Glutamatergic neuron (in vitro differentiated cells): Measurements from ENCODE around the gene OR2Y1. TPM values are rescaled to one million over a fixed set of nuclear protein-coding genes. Genes with fewer than 3 reads are reported as not detected.

ENCODE experiments used
- DNase-seq: peaks from one replicate; pipeline ENCODE4 v3.0.0; 2022
- H3K27ac Mint-ChIP-seq: one replicate; pipeline ENCODE4 v1.8.0; 2020; ENCODE audit warnings: mild to moderate bottlenecking, mixed read lengths, inconsistent platforms; ENCODE audit not compliant: unreplicated experiment
- H3K27me3 Mint-ChIP-seq: one replicate; pipeline ENCODE4 v1.8.0; 2020; ENCODE audit warnings: mild to moderate bottlenecking, moderate library complexity, mixed read lengths, inconsistent platforms; ENCODE audit not compliant: unreplicated experiment
- H3K36me3 Mint-ChIP-seq: one replicate; pipeline ENCODE4 v1.8.0; 2020; ENCODE audit warnings: mild to moderate bottlenecking, mixed read lengths, inconsistent platforms; ENCODE audit not compliant: unreplicated experiment
- H3K4me1 Mint-ChIP-seq: one replicate; pipeline ENCODE4 v1.8.0; 2020; ENCODE audit warnings: mild to moderate bottlenecking, low read depth, mixed read lengths, inconsistent platforms; ENCODE audit not compliant: unreplicated experiment
- H3K4me3 Mint-ChIP-seq: one replicate; pipeline ENCODE4 v1.8.0; 2020; ENCODE audit warnings: mild to moderate bottlenecking, mixed read lengths, inconsistent platforms; ENCODE audit not compliant: unreplicated experiment
- H3K9me3 Mint-ChIP-seq: one replicate; pipeline ENCODE4 v1.8.0; 2020; ENCODE audit warnings: mild to moderate bottlenecking, moderate library complexity, mixed read lengths, inconsistent platforms; ENCODE audit not compliant: unreplicated experiment
- total RNA-seq: library from RNA; stranded (reverse); fragmentation: NEBNext Ultra II Directional; extraction: Animal tissue kit (Norgen Biotek cat#: 25700); gene quantifications from one replicate; pipeline ENCODE4 v1.2.1, GENCODE V29; 2021; ENCODE audit not compliant: unreplicated experiment
- TF ChIP-seq, protein P1 (sequence below): fragments of 200-600 bp; sonication (generic); IDR thresholded peaks from one replicate; pipeline ENCODE4 v1.5.0; 2021; ENCODE audit not compliant: partially characterized antibody, unreplicated experiment

OR2Y1 gene
- total RNA-seq, 1 donor from 2014 or later = not detected

DNA sequence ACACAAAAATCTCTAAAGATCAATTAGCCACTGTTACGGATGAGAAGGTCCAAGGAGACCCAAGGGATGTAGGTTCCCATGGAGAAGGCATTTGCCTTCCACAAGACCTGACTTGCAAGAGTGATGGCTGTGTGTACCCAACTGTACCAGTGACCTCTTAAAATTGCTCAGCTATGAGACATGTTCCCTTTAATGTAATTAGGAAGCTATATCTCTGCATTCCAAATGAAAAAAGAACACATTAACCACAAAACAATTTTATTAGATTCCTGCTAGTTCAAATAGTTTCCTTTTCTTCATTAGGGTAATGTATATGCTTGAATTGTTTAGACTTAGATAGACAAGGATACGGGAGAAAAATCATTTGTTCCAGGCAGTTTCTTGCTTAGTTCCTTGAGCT is 3.3 kb downstream of the OR2Y1 start:
- Mint-ChIP-seq H3K4me3 (no peak overlapping the region), H3K36me3 (no peaks in the 10 kb centered on the region), H3K27me3 (peaks cover 2% of the 10 kb centered on the region), H3K27ac (no peak overlapping the region), H3K9me3 (no peaks in the 10 kb centered on the region), H3K4me1 (no peaks in the 10 kb centered on the region)
- TF ChIP-seq, protein P1, sequence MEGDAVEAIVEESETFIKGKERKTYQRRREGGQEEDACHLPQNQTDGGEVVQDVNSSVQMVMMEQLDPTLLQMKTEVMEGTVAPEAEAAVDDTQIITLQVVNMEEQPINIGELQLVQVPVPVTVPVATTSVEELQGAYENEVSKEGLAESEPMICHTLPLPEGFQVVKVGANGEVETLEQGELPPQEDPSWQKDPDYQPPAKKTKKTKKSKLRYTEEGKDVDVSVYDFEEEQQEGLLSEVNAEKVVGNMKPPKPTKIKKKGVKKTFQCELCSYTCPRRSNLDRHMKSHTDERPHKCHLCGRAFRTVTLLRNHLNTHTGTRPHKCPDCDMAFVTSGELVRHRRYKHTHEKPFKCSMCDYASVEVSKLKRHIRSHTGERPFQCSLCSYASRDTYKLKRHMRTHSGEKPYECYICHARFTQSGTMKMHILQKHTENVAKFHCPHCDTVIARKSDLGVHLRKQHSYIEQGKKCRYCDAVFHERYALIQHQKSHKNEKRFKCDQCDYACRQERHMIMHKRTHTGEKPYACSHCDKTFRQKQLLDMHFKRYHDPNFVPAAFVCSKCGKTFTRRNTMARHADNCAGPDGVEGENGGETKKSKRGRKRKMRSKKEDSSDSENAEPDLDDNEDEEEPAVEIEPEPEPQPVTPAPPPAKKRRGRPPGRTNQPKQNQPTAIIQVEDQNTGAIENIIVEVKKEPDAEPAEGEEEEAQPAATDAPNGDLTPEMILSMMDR = no peak
- DNase-seq = no peak

DNA sequence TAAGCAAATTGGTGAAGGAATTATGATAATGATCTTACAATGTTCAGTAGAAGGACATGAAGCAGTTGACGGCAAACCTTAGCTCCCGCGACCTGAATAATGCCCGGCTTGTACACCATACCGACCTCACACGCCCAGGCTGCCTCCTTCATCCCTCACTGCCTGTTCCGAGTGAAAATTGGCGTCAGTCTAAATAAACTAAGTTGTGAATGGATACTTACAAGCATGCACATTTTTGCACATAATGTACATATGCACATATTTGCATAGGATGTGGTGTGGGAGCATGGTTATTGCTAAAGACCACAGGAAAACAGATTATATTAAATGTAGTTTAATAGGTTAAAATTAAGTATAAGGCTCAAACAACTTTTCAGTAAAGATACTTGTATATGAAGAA is 14.9 kb downstream of the OR2Y1 start:
- H3K36me3 Mint-ChIP-seq = no peaks in the 10 kb centered on the region
- H3K27me3 Mint-ChIP-seq = no peaks in the 10 kb centered on the region
- H3K9me3 Mint-ChIP-seq = no peaks in the 10 kb centered on the region
- no peak for DNase-seq
- H3K4me3 Mint-ChIP-seq = no peak overlapping the region
- H3K27ac Mint-ChIP-seq = no peak overlapping the region
- TF ChIP-seq, protein P1 = no peak
- H3K4me1 Mint-ChIP-seq = no peaks in the 10 kb centered on the region

DNA sequence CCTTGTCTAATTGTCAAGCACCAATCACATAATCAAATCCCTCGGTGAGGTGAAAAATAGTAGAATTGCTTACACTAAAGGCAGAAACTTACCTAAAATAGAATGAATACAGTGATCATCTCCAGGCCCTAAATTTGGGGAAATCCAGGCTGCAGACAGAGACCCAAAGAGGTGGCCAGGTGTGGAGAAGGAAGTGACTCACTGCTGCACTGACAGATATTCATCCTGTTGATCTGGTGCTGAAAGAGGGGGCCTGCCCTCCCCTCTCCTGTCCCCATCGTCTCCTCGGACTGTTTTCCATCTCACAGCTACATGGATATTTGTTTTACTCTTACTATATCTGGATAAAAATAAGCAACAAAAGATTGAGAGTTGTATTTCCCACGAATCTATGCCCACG is 15.9 kb downstream of the OR2Y1 start:
- H3K9me3 Mint-ChIP-seq = no peaks in the 10 kb centered on the region
- no peaks in the 10 kb centered on the region for H3K27me3 Mint-ChIP-seq
- TF ChIP-seq, protein P1 = no peak
- H3K4me3 Mint-ChIP-seq = no peak overlapping the region
- no peak overlapping the region for H3K27ac Mint-ChIP-seq
- DNase-seq = no peak
- H3K36me3 Mint-ChIP-seq = no peaks in the 10 kb centered on the region
- no peaks in the 10 kb centered on the region for H3K4me1 Mint-ChIP-seq

DNA sequence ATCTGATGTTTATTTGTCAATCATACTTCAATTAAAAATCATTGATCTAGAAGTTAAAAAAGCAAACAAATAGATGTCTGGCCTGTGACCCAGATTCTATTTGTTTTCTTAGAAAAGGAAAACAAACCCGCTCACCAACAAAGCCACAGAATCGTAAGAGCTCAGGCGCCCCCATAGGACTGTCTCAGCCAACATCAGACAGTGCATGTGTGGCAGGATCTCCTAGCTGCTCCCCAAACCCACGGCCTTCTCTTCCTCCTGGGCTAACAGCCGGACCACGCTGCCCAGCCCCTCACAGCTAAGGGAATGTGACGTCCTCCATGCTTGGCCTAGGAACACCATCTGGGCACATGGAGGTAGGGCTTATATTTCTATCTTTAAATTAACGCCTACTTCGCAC is 19.4 kb downstream of the OR2Y1 start:
- Mint-ChIP-seq H3K36me3 (no peaks in the 10 kb centered on the region), H3K27me3 (no peaks in the 10 kb centered on the region), H3K27ac (no peak overlapping the region), H3K4me1 (no peaks in the 10 kb centered on the region), H3K9me3 (no peaks in the 10 kb centered on the region), H3K4me3 (no peak overlapping the region)
- DNase-seq = no peak
- TF ChIP-seq, protein P1 = no peak

DNA sequence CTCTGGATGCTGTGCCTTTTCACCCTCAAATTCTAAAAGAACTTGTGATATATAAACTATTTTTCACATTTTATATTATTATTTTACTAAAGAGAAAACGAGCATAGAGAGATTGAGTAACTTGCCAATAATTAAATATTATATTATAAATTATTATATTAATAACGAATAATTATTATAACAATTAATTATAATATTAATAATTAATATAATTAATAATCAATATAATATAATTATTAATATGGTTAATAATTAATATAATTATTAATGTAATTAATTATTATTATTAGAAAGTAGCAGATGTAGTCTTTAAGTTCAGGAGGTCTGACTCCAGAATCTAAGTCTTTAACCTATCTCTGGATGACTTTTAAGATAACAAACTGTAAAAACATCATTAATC is 20.1 kb downstream of the OR2Y1 start:
- no peak overlapping the region for H3K4me3 Mint-ChIP-seq
- TF ChIP-seq, protein P1 = no peak
- H3K27ac Mint-ChIP-seq = no peak overlapping the region
- H3K27me3 Mint-ChIP-seq = no peaks in the 10 kb centered on the region
- no peaks in the 10 kb centered on the region for H3K36me3 Mint-ChIP-seq
- no peaks in the 10 kb centered on the region for H3K9me3 Mint-ChIP-seq
- H3K4me1 Mint-ChIP-seq = no peaks in the 10 kb centered on the region
- no peak for DNase-seq
